GM21619 (cell line): Measurements from ENCODE around the gene ANKRD42.
A peak's percentile ranks its signal among the peaks of the same experiment; 100 is the strongest.

Source experiments
- ATAC-seq: cut with Tn5 transposase; IDR thresholded peaks from one replicate; pipeline ENCODE4 v1.9.1; 2021; ENCODE audit not compliant: unreplicated experiment

ANKRD42 gene

GRCh38 chr11:83285771-83286528, 92.4 kb downstream of the ANKRD42 start, which contains the start of gene CCDC90B:
CCDC90B (minus strand) TSS chr11:83286367; CDS start chr11:83285972, 395 bp downstream.
- ATAC-seq: peak; percentile 85

GRCh38 chr11:83287631-83288030, 94.1 kb downstream of the ANKRD42 start:
- ATAC-seq: no peak

- ATAC-seq: peak; percentile 67
These were observed 99.4 kb downstream of the ANKRD42 start for GRCh38 chr11:83292709-83293456.

GRCh38 chr11:83293457-83293774, 99.9 kb downstream of the ANKRD42 start:
- ATAC-seq: no peak

- no peak for ATAC-seq
These were observed 100.7 kb downstream of the ANKRD42 start for GRCh38 chr11:83294208-83294607.
